ENCODE results near the gene IKZF5.
A peak's percentile ranks its signal among the peaks of the same experiment; 100 is the strongest.

The IKZF5 gene

DNA sequence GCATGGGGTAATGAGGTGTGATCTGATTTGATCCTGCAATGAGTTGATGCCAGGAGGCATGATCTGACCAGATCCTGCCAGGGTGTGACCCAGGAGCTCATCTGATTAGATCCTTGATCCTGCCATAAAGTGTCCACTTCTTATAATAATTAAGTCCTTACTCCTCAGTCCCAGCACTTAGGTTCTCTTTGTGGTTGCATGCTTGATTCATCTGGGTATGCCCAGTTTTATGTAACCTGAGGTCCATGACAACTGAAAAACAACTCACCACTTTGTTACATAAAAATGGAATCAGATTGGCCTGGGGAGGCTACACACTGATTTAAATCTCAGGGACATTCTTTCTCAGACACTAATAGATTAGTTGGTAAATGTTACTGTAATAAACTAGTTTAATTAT lies 19.3 kb upstream of the IKZF5 start:
- peaks cover 11% of the 10 kb centered on the region for H3K4me1 Mint-ChIP-seq

DNA sequence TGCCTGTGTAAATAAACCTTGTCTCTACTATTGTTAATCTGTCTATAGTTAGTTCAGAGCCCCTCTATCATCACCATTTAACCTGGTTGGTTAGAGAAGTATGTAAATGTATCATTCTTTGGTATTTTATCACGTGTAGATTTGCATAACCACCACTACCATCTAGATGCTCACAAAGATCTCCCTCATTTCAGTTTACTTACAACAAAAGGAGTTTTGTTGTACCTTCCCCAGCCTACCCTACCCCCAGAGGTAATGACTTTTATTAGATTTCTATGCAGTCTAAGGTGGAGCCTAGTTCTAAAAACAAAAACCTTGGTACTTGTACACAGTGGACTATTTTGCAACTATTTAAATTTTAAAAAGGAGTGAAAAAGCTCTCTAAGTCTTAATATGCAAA lies 17.7 kb upstream of the IKZF5 start:
- Mint-ChIP-seq H3K36me3 (ENCODE audit: insufficient read depth) (peaks cover 3% of the 10 kb centered on the region), H3K27me3 (no peaks in the 10 kb centered on the region), H3K4me1 (peaks cover 11% of the 10 kb centered on the region), H3K4me3 (no peak overlapping the region), H3K27ac (ENCODE audit: low read depth) (no peak overlapping the region), H3K9me3 (no peaks in the 10 kb centered on the region)
- ATAC-seq (replicated peaks; ENCODE audit: extremely low read depth, poor library complexity, severe bottlenecking) (no peak), DNase-seq (ENCODE audit: low spot score in 2 of 2) (no peak)

More for the DNA sequence above, 19.3 kb upstream of the IKZF5 start:
- Mint-ChIP-seq H3K36me3 (ENCODE audit: insufficient read depth) (no peaks in the 10 kb centered on the region), H3K9me3 (no peaks in the 10 kb centered on the region), H3K4me3 (no peak overlapping the region), H3K27ac (ENCODE audit: low read depth) (no peak overlapping the region), H3K27me3 (no peaks in the 10 kb centered on the region)
- ATAC-seq (replicated peaks; ENCODE audit: extremely low read depth, poor library complexity, severe bottlenecking): no peak
- no peak for DNase-seq (ENCODE audit: low spot score in 2 of 2)

DNA sequence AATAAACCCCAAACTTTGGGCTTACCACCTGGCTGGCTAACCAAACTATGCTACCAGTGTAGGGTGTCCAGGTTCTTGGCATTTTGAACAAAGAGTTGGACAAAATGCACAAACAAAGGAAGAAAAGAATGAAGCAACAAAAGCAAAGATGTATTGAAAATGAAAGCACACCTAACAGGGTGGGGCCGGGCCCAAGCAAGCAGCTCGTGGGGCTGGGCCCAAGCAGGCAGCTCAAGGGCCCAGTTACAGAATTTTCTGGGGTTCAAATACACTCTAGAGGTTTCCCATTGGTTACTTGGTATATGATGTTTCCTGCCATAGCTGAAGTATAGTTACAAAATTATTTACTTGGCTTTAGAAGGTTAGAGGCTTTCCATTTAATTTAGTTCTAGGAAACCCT lies 15.9 kb upstream of the IKZF5 start:
- H3K4me1 Mint-ChIP-seq: peaks cover 10% of the 10 kb centered on the region
- H3K9me3 Mint-ChIP-seq: no peaks in the 10 kb centered on the region
- no peak for DNase-seq (ENCODE audit: low spot score in 2 of 2)
- ATAC-seq (replicated peaks; ENCODE audit: extremely low read depth, poor library complexity, severe bottlenecking): no peak
- H3K27me3 Mint-ChIP-seq: no peaks in the 10 kb centered on the region
- H3K36me3 Mint-ChIP-seq (ENCODE audit: insufficient read depth): peaks cover 3% of the 10 kb centered on the region
- peak overlapping the region; percentile 80 for H3K27ac Mint-ChIP-seq (ENCODE audit: low read depth)
- no peak overlapping the region for H3K4me3 Mint-ChIP-seq

DNA sequence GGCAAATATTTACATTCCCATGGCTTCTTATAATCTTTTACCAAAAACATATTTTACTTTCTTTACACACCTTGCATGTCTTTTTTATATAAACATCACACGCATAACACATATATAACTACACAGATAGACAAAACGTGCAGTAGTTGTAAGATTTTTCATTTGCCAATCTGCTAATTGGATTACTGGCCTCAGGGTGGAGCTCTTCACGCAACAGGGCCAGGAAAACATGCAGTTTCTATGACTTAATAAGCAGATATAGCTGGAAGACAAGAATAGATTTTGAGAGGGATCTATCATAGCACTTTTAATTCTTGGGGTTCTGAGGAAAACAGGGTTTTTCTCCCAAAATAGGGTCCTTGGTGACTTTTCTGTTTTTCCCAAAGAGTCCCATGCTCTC lies 12.9 kb upstream of the IKZF5 start:
- DNase-seq (ENCODE audit: low spot score in 2 of 2): no peak
- H3K9me3 Mint-ChIP-seq: no peaks in the 10 kb centered on the region
- no peak overlapping the region for H3K27ac Mint-ChIP-seq (ENCODE audit: low read depth)
- no peaks in the 10 kb centered on the region for H3K27me3 Mint-ChIP-seq
- no peak overlapping the region for H3K4me3 Mint-ChIP-seq
- peaks cover 3% of the 10 kb centered on the region for H3K36me3 Mint-ChIP-seq (ENCODE audit: insufficient read depth)
- H3K4me1 Mint-ChIP-seq: peaks cover 11% of the 10 kb centered on the region
- ATAC-seq (replicated peaks; ENCODE audit: extremely low read depth, poor library complexity, severe bottlenecking): no peak

DNA sequence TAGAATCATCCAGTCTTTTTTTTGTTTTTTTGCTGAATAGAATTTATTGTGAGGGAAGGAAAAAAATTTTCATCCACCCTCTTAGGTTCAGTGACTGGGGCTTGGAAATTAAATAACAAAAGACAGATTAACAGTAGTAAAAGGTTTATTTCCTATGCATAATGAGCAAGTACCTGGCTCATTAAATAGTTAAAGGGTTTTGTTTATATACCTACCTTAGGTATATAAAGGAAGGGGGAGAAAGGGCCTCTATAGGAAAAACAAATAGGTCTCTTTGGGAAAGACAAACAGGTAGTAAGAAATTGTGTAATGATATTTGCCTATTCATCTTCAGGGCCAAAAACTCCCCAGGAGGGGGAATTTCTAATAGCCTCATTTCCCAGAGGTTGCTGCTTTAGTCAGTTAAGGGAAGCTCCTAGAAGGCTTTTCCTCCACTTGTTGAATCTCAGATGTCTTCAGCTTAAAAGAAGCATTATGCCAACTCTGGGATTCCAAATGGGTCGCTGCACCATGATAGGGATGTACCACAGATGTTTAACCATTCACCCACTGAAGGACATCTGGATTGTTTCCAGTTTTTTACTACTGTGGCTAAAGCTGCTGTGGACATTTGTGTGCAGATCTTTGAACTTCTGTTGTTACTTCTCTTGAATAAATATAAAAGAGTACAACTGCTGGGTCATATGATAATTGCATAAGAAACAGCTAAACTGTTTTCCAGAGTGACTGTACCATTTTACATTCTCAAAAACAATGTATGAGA lies 11.5 kb upstream of the IKZF5 start:
- Mint-ChIP-seq H3K4me3 (no peak overlapping the region), H3K27me3 (no peaks in the 10 kb centered on the region), H3K27ac (ENCODE audit: low read depth) (no peak overlapping the region), H3K9me3 (no peaks in the 10 kb centered on the region), H3K4me1 (peaks cover 16% of the 10 kb centered on the region), H3K36me3 (ENCODE audit: insufficient read depth) (peaks cover 5% of the 10 kb centered on the region)
- ATAC-seq (replicated peaks; ENCODE audit: extremely low read depth, poor library complexity, severe bottlenecking) (no peak), DNase-seq (ENCODE audit: low spot score in 2 of 2) (no peak)

DNA sequence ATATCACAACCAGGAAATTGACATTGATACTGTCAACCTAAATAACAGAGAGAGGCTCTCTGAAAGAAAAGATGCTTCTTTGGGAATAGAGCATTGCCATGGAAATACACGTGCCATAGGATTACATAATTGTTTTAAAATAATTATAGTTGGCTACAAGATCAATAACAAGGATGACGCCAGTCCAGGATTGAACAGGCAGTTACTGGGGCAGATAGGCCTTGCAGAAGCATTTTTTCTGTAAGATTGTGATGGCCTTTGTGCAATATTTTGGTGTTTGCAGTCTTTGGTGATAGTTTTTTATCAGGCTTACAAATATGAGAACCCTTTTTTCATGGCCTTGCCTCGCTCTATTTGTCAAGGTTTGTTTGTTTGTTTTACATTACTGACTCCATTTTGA lies 10.7 kb upstream of the IKZF5 start:
- H3K4me1 Mint-ChIP-seq: peaks cover 15% of the 10 kb centered on the region
- ATAC-seq (replicated peaks; ENCODE audit: extremely low read depth, poor library complexity, severe bottlenecking) (no peak), DNase-seq (ENCODE audit: low spot score in 2 of 2) (no peak)
- no peak overlapping the region for H3K4me3 Mint-ChIP-seq
- peaks cover 5% of the 10 kb centered on the region for H3K36me3 Mint-ChIP-seq (ENCODE audit: insufficient read depth)
- H3K27me3 Mint-ChIP-seq: no peaks in the 10 kb centered on the region
- no peak overlapping the region for H3K27ac Mint-ChIP-seq (ENCODE audit: low read depth)
- H3K9me3 Mint-ChIP-seq: no peaks in the 10 kb centered on the region

DNA sequence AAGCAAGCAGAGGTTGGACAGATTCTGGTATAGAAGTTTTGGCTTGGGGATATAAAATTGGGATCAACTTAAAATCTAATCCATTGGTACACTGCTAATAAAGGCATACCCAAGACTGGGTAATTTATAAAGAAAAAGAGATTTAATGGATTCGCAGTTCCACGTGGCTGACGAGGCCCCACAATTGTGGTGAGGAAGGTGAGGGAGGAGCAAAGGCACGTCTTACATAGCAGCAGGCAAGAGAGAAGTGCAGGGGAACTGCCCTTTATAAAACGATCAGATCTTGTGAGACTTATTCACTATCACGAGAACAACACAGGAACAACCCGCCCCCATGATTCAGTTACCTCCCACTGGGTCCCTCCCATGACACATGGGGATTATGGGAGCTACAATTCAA lies 9.9 kb upstream of the IKZF5 start:
- ATAC-seq (replicated peaks; ENCODE audit: extremely low read depth, poor library complexity, severe bottlenecking): no peak
- H3K27ac Mint-ChIP-seq (ENCODE audit: low read depth): no peak overlapping the region

DNA sequence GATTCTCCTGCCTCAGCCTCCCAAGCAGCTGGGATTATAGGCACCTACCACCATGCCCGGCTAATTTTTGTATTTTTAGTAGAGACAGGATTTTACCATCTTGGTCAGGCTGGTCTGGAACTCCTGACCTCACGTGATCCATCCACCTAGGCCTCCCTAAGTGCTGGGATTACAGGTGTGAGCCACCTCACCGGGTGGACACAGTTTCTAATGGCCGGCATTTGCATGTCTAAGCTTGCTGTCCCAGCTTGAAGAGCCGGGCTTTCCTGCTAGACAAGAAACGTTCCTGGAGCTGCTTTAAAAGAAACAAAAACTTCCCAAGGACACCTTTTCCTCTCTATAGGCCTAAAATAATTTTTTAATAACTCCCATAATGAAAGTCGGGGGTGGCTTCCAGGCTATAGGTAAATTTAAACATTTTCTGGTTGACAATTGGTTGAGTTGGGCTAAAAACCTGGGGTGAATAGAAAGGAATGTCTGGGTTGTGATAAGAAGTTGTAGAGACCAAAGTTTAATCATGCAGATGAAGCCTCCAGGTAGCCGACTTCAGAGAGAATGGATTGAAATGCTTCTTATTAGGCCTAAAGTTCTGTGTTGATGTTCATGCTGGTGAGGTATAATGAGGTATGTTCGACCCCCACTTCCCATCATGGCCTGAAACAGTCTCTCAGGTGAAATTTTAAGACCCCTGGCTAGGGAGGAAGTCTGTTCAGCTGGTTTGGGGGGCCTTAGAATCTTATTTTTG lies 9.0 kb upstream of the IKZF5 start:
- ATAC-seq (replicated peaks; ENCODE audit: extremely low read depth, poor library complexity, severe bottlenecking) (no peak), DNase-seq (ENCODE audit: low spot score in 2 of 2) (no peak)
- H3K36me3 Mint-ChIP-seq (ENCODE audit: insufficient read depth): peaks cover 5% of the 10 kb centered on the region
- no peak overlapping the region for H3K4me3 Mint-ChIP-seq
- no peaks in the 10 kb centered on the region for H3K9me3 Mint-ChIP-seq
- H3K4me1 Mint-ChIP-seq: peaks cover 11% of the 10 kb centered on the region
- H3K27ac Mint-ChIP-seq (ENCODE audit: low read depth): no peak overlapping the region
- no peaks in the 10 kb centered on the region for H3K27me3 Mint-ChIP-seq

More for the DNA sequence above, 9.9 kb upstream of the IKZF5 start:
- Mint-ChIP-seq H3K9me3 (no peaks in the 10 kb centered on the region), H3K27me3 (no peaks in the 10 kb centered on the region), H3K36me3 (ENCODE audit: insufficient read depth) (peaks cover 5% of the 10 kb centered on the region), H3K4me3 (no peak overlapping the region), H3K4me1 (peaks cover 11% of the 10 kb centered on the region)
- DNase-seq (ENCODE audit: low spot score in 2 of 2): no peak

DNA sequence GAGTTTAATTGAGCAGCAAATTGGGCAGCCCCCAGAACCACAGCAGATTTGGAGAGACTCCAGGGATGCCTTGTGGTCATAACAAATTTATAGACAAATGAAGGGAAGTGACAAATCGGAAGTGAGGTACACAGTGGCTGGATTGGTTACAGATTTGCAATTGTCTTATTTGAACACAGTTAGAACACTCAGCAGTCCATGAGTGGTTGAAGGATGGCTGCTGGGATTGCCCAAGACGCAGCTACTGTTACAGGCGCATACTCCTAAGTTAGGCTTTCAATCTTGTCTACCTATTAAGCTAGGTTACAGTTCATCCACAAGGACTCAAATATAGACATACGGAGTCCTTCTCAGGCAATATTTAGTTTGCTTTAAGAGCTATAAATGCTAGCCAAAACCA lies 7.6 kb upstream of the IKZF5 start:
- Mint-ChIP-seq H3K4me3 (no peak overlapping the region), H3K9me3 (no peaks in the 10 kb centered on the region), H3K4me1 (peaks cover 11% of the 10 kb centered on the region), H3K36me3 (ENCODE audit: insufficient read depth) (peaks cover 3% of the 10 kb centered on the region), H3K27me3 (no peaks in the 10 kb centered on the region), H3K27ac (ENCODE audit: low read depth) (no peak overlapping the region)
- DNase-seq (ENCODE audit: low spot score in 2 of 2) (no peak), ATAC-seq (replicated peaks; ENCODE audit: extremely low read depth, poor library complexity, severe bottlenecking) (no peak)

DNA sequence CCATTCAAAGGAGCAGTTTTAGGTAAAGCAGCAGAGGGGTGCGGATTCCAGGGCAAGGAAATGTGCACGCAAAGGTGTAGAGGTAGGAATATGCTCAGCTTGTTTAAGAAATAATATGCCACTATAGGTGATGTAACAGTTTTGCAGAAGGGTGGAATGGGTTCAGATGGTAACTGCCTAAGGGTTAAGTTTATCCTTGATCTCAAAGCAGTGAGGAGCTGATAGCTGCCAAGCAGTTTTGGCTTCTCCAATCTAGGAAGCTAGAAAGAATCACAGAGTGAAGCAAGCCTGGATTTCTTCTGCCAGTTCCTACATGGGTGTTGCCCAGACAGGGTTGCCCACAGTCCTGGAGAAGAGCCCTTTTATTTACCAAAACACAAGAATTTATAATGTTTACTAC lies 6.2 kb upstream of the IKZF5 start:
- no peak overlapping the region for H3K27ac Mint-ChIP-seq (ENCODE audit: low read depth)

DNA sequence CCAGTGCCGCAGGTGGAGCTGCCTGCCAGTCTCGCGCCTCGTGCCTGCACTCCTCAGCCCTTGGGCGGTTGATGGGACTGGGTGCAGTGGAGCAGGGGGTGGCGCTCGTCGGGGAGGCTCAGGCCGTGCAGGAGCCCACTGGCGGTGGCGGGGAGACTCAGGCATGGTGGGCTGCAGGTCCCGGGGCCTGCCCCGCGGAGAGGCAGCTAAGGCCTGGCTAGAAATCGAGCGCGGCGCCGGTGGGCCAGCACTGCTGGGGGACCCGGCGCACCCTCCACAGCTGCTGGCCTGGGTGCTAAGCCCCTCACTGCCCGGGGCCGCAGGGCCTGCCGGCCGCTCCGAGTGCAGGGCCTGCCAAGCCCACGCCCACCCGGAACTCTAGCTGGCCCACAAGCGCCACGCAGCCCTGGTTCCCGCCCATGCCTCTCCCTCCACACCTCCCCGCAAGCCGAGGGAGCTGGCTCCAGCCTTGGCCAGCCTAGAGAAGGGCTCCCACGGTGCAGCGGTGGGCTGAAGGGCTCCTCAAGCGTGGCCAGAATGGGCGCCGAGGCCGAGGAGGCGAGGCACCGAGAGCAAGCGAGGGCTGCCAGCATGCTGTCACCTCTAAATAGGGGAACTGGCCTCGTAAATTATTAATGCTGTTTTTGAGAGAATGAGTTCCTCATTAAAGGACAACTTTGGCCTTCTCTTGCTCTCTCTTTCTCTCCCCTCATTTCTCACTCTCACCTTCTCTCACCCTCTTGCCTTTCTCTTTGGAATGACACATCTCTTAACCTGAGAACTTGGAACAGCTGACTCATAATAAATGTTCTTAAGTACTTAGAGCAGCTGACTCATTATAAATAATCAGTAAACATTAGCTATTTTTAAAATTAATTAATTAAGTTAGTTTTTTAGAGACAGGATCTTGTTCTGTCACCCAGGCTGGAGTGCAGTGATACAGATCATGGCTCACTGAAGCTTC lies 5.1 kb upstream of the IKZF5 start:
- Mint-ChIP-seq H3K27ac (ENCODE audit: low read depth) (no peak overlapping the region), H3K36me3 (ENCODE audit: insufficient read depth) (peaks cover 5% of the 10 kb centered on the region), H3K4me3 (no peak overlapping the region), H3K27me3 (no peaks in the 10 kb centered on the region), H3K4me1 (peaks cover 31% of the 10 kb centered on the region), H3K9me3 (no peaks in the 10 kb centered on the region)
- DNase-seq (ENCODE audit: low spot score in 2 of 2): no peak
- no peak for ATAC-seq (replicated peaks; ENCODE audit: extremely low read depth, poor library complexity, severe bottlenecking)

More for the DNA sequence above, 6.2 kb upstream of the IKZF5 start:
- peaks cover 3% of the 10 kb centered on the region for H3K36me3 Mint-ChIP-seq (ENCODE audit: insufficient read depth)
- no peak overlapping the region for H3K4me3 Mint-ChIP-seq
- no peaks in the 10 kb centered on the region for H3K27me3 Mint-ChIP-seq
- DNase-seq (ENCODE audit: low spot score in 2 of 2) (no peak), ATAC-seq (replicated peaks; ENCODE audit: extremely low read depth, poor library complexity, severe bottlenecking) (no peak)
- H3K4me1 Mint-ChIP-seq: peaks cover 22% of the 10 kb centered on the region
- H3K9me3 Mint-ChIP-seq: no peaks in the 10 kb centered on the region

DNA sequence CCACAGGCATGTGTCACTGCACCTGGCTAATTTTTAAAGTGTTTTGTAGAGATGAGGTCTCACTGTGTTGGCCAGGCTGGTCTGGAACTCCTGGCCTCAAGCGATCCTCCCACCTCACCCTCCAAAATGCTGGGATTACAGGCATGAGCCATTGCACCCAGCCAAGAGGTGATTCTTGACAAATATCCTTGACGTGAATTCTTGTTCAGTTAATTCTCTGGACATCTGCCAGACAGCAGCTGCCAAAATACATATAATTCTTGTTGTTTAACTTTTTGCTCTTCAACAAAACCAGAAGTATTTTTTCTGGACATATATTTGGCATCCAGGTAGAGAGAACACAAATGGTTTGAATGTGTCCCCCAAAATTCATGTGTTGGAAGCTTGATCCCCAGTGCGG lies 3.4 kb upstream of the IKZF5 start:
- Mint-ChIP-seq H3K9me3 (no peaks in the 10 kb centered on the region), H3K36me3 (ENCODE audit: insufficient read depth) (peaks cover 15% of the 10 kb centered on the region), H3K4me3 (no peak overlapping the region), H3K27ac (ENCODE audit: low read depth) (no peak overlapping the region), H3K27me3 (no peaks in the 10 kb centered on the region), H3K4me1 (peaks cover 40% of the 10 kb centered on the region)
- DNase-seq (ENCODE audit: low spot score in 2 of 2) (no peak), ATAC-seq (replicated peaks; ENCODE audit: extremely low read depth, poor library complexity, severe bottlenecking) (no peak)

All from central memory CD8-positive, alpha-beta T cell (primary cell).